Panc1 (cell line): ENCODE measurements around the gene TRA2A. TPM values are rescaled to one million over a fixed set of nuclear protein-coding genes. Genes with fewer than 3 reads are reported as not detected.

Source experiments
- ATAC-seq: fragments of 200-7000 bp; cut with Tn5 transposase; 2 replicates; pipeline ENCODE4 v1.9.1; 2020; ENCODE audit warnings: mild to moderate bottlenecking, moderate library complexity
- BruUV-seq: library from RNA; stranded (reverse); fragments of 400-500 nt; replicated peaks from 2 replicates; lab custom pipeline; 2021; lab: Mats Ljungman, UMichigan
- CTCF ChIA-PET: fragments of 300-600 bp; sonication (Branson Sonifier 250); formaldehyde crosslinking; loops from one replicate; lab custom pipeline; 2022; ENCODE audit warnings: antibody characterized with exemption; lab: Charles Lee
- POLR2A ChIA-PET: fragments of 300-600 bp; sonication (Branson Sonifier 250); formaldehyde crosslinking; loops from one replicate; lab custom pipeline; 2022; ENCODE audit warnings: antibody characterized with exemption; lab: Charles Lee
- DNase-seq: peaks from one replicate; pipeline ENCODE4 v3.0.0-alpha.2; 2010; ENCODE audit warnings: low read depth, low spot score
- H3K27ac ChIP-seq: 2 replicates; pipeline ENCODE4 v1.5.1; 2011; ENCODE audit warnings: mild to moderate bottlenecking, low read length, inconsistent platforms
- H3K27me3 ChIP-seq: fragments of 200-500 bp; sonication (Bioruptor generic); 2 replicates; pipeline ENCODE4 v1.6.0; 2014; ENCODE audit warnings: low read length, inconsistent platforms; ENCODE audit not compliant: control insufficient read depth, insufficient read depth
- H3K36me3 ChIP-seq: fragments of 200-500 bp; sonication (Bioruptor generic); 2 replicates; pipeline ENCODE4 v1.5.1; 2014; ENCODE audit warnings: inconsistent platforms, mild to moderate bottlenecking, low read length, moderate library complexity; ENCODE audit not compliant: control insufficient read depth, insufficient read depth
- H3K4me1 ChIP-seq: 2 replicates; pipeline ENCODE4 v1.5.1; 2011; ENCODE audit warnings: inconsistent platforms, mild to moderate bottlenecking, low read length, moderate library complexity; ENCODE audit not compliant: control insufficient read depth, insufficient read depth
- H3K4me3 ChIP-seq, 2 experiments: 2 replicates each; pipeline ENCODE4 v1.5.1; 2011 to 2012; ENCODE audit warnings: low read depth in 2 of 2, low read length in 2 of 2, mild to moderate bottlenecking in 2 of 2, inconsistent platforms in 1 of 2, moderate library complexity in 1 of 2
- H3K9me3 ChIP-seq: fragments of 200-500 bp; sonication (Bioruptor generic); 2 replicates; pipeline ENCODE4 v1.5.1; 2014; ENCODE audit warnings: low read depth, mild to moderate bottlenecking, inconsistent platforms, low read length, moderate library complexity; ENCODE audit not compliant: control insufficient read depth, insufficient read depth
- POLR2AphosphoS5 ChIP-seq: IDR thresholded peaks from 2 replicates; pipeline ENCODE4 v1.6.1; 2012; ENCODE audit warnings: mild to moderate bottlenecking, low read depth, low read length, moderate library complexity
- SIN3A ChIP-seq: IDR thresholded peaks from 2 replicates; pipeline ENCODE4 v1.6.1; 2012; ENCODE audit warnings: low read depth, mild to moderate bottlenecking, low read length, moderate library complexity, borderline replicate concordance; ENCODE audit not compliant: insufficient read depth
- TCF7L2 ChIP-seq: IDR thresholded peaks from 2 replicates; pipeline ENCODE4 v1.6.1; 2011; ENCODE audit warnings: mild to moderate bottlenecking, low read depth, low read length, inconsistent platforms
- in situ Hi-C: cut with HindIII; loops from 2 replicates; pipeline ENCODE4 v1.10.0; 2016; ENCODE audit warnings: low sequenced_read_pairs, low pct_unique_long_range_greater_than_20kb
- intact Hi-C: fragments of 100-400 bp; cut with micrococcal nuclease; formaldehyde crosslinking; loops from one replicate; pipeline ENCODE4 v1.10.0; 2022; ENCODE audit not compliant: unreplicated experiment
- total RNA-seq: library from RNA; stranded (reverse); gene quantifications from one replicate; pipeline ENCODE4 v1.2.1, GENCODE V29; 2021; ENCODE audit not compliant: unreplicated experiment
- TF ChIP-seq, protein P1 (sequence below), 2 experiments: IDR thresholded peaks; 2 replicates each; pipeline ENCODE4 v1.6.1; 2011 to 2012; ENCODE audit warnings: low read depth in 2 of 2, control low read depth in 1 of 2, low read length in 1 of 2, mild to moderate bottlenecking in 1 of 2, moderate library complexity in 1 of 2; ENCODE audit not compliant: insufficient read depth in 1 of 2
- TF ChIP-seq, protein P2 (sequence below): fragments of 450-650 bp; IDR thresholded peaks from 2 replicates; pipeline ENCODE4 v1.5.1; 2017; ENCODE audit warnings: mild to moderate bottlenecking

Gene TRA2A
- total RNA-seq, 1 experiment from 2014 or later = 106 TPM

DNA sequence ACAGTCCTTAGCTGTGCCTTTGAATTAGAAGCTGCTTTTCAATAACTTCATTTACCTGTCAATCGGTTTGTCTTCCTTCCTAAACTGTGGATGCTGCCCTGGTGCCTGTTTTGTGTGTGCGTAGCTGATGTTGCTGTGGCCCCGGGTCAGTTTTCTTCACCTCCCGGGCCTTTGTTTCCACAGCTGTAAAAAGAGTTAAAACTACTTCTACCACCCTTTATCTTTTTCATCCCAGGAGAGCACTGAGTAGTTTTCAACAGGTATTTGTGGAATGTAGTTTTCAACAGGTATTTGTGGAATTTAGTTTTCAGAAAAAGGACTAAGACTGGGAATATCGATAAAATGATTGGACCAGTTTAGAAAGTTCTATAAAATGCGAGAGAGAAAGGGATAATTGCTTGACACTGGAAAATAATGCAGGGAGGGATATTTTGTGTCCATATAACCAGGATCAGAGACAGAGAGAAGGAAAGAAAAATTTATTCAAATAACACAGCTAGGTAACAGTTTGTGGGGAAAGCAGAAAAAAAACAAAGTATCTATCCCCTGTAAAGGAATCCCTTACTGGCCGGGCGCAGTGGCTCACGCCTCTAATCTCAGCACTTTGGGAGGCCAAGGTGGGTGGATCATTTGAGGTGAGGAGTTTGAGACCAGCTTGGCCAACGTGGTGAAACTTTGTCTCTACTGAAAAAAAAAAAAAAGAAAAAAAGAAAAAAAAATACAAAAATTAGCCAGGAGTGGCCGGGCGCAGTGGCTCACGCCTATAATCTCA is 45.6 kb downstream of the TRA2A start:
- no peaks in the 10 kb centered on the region for H3K36me3 ChIP-seq
- no peak for ATAC-seq
- in situ Hi-C loops = no loop called here
- 0 out of 2 replicates have a peak overlapping the region, but pooled peaks have one; percentile 41 for H3K27ac ChIP-seq
- intact Hi-C loops = no loop called here
- no peaks in the 10 kb centered on the region for H3K9me3 ChIP-seq
- H3K4me1 ChIP-seq = peaks cover 4% of the 10 kb centered on the region
- no peak for TF ChIP-seq TCF7L2
- TF ChIP-seq, protein P1, sequence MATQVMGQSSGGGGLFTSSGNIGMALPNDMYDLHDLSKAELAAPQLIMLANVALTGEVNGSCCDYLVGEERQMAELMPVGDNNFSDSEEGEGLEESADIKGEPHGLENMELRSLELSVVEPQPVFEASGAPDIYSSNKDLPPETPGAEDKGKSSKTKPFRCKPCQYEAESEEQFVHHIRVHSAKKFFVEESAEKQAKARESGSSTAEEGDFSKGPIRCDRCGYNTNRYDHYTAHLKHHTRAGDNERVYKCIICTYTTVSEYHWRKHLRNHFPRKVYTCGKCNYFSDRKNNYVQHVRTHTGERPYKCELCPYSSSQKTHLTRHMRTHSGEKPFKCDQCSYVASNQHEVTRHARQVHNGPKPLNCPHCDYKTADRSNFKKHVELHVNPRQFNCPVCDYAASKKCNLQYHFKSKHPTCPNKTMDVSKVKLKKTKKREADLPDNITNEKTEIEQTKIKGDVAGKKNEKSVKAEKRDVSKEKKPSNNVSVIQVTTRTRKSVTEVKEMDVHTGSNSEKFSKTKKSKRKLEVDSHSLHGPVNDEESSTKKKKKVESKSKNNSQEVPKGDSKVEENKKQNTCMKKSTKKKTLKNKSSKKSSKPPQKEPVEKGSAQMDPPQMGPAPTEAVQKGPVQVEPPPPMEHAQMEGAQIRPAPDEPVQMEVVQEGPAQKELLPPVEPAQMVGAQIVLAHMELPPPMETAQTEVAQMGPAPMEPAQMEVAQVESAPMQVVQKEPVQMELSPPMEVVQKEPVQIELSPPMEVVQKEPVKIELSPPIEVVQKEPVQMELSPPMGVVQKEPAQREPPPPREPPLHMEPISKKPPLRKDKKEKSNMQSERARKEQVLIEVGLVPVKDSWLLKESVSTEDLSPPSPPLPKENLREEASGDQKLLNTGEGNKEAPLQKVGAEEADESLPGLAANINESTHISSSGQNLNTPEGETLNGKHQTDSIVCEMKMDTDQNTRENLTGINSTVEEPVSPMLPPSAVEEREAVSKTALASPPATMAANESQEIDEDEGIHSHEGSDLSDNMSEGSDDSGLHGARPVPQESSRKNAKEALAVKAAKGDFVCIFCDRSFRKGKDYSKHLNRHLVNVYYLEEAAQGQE (IDR thresholded peaks at IDR 0.05; ENCODE audit: insufficient read depth in 1 of 2, low read depth in 2 of 2, low read length in 1 of 2) = no peak
- TF ChIP-seq, protein P2, sequence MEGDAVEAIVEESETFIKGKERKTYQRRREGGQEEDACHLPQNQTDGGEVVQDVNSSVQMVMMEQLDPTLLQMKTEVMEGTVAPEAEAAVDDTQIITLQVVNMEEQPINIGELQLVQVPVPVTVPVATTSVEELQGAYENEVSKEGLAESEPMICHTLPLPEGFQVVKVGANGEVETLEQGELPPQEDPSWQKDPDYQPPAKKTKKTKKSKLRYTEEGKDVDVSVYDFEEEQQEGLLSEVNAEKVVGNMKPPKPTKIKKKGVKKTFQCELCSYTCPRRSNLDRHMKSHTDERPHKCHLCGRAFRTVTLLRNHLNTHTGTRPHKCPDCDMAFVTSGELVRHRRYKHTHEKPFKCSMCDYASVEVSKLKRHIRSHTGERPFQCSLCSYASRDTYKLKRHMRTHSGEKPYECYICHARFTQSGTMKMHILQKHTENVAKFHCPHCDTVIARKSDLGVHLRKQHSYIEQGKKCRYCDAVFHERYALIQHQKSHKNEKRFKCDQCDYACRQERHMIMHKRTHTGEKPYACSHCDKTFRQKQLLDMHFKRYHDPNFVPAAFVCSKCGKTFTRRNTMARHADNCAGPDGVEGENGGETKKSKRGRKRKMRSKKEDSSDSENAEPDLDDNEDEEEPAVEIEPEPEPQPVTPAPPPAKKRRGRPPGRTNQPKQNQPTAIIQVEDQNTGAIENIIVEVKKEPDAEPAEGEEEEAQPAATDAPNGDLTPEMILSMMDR = no peak
- H3K27me3 ChIP-seq = no peaks in the 10 kb centered on the region
- ChIA-PET POLR2A (interaction anchor here (0.6 kb wide), 1 partner anchor 26 kb away, joined by 3 read pairs; no protein-coding TSS in a partner anchor), CTCF (no interaction called here)
- no peak for DNase-seq
- H3K4me3 ChIP-seq = no peak overlapping the region
- BruUV-seq = no TSS peak

DNA sequence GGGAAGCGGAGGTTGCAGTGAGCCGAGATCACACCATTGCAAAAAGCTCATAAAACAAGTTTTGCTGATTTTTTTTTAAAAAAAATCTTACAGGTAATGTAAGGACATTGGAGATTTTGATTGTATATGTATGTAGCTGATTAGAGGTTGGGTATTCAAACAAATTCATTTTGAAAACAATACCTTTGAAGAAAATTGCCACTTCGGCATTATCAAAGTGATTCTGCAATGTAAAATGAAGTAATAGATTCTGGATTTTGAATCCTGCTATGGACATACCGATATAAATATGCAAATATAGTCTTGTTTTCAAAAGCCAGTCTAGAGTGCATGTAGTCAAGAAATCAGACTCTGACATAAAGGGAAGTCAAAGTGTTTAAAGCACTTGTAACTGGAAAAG is 49.1 kb downstream of the TRA2A start:
- BruUV-seq = no TSS peak
- H3K27ac ChIP-seq = no peak overlapping the region
- no peaks in the 10 kb centered on the region for H3K36me3 ChIP-seq
- POLR2A ChIA-PET = interaction anchor here (0.7 kb wide), 1 partner anchor 21 kb away, joined by 3 read pairs; no protein-coding TSS in a partner anchor
- no peaks in the 10 kb centered on the region for H3K9me3 ChIP-seq
- TF ChIP-seq, protein P1 (IDR thresholded peaks at IDR 0.05; ENCODE audit: insufficient read depth in 1 of 2, low read depth in 2 of 2, low read length in 1 of 2) = no peak
- TF ChIP-seq POLR2AphosphoS5 (no peak), TCF7L2 (no peak), SIN3A (no peak)
- TF ChIP-seq, protein P2 = no peak
- CTCF ChIA-PET = no interaction called here
- in situ Hi-C loops = no loop called here
- peaks cover 3% of the 10 kb centered on the region; the same call in 1 of the 2 replicates for H3K4me1 ChIP-seq
- no peak for ATAC-seq
- intact Hi-C loops = no loop called here
- no peaks in the 10 kb centered on the region for H3K27me3 ChIP-seq
- DNase-seq = no peak
- H3K4me3 ChIP-seq = no peak overlapping the region
